ENCODE measurements around the gene MXD1.

MXD1 gene

GRCh38 chr2:69943843-69944525, 29.1 kb downstream of the MXD1 start:
- POLR2A ChIA-PET: no interaction called here
- H3K4me3 ChIP-seq (ENCODE audit: low read depth, low read length): no peak overlapping the region
- CTCF ChIA-PET: interaction anchor here (0.5 to 1.1 kb wide), 4 partner anchors 18 to 127 kb away, joined by 3 read pairs; no protein-coding TSS in a partner anchor
- H3K4me1 ChIP-seq (ENCODE audit: control insufficient read depth, insufficient read depth, low read length): no peaks in the 10 kb centered on the region
- peaks cover 5 to 22% of the 10 kb centered on the region in 2 experiments; a peak in 2 of 3 replicates for H3K36me3 ChIP-seq (ENCODE audit: control insufficient read depth in 2 of 2, insufficient read depth in 1 of 2, low read length in 2 of 2)
- H3K27ac ChIP-seq (ENCODE audit: extremely low read depth, low read depth, low read length): no peak overlapping the region
- H3K9me3 ChIP-seq (ENCODE audit: control insufficient read depth, insufficient read depth, low read depth, low read length): no peaks in the 10 kb centered on the region
- TF ChIP-seq PRDM6 (tag by site-specific recombination; IDR thresholded peaks at IDR 0.05): no peak
- no peak for TF ChIP-seq ZNF112 (tag by site-specific recombination; IDR thresholded peaks at IDR 0.05)
- TF ChIP-seq KLF8 (tag by site-specific recombination; IDR thresholded peaks at IDR 0.05): no peak
- TF ChIP-seq ZNF677 (tag by site-specific recombination; IDR thresholded peaks at IDR 0.05): no peak
- no peak for TF ChIP-seq ZNF114 (tag by site-specific recombination; IDR thresholded peaks at IDR 0.05)
- TF ChIP-seq TRIM28 (IDR thresholded peaks at IDR 0.05; ENCODE audit: borderline replicate concordance, low read length): no peak
- no peak for TF ChIP-seq ZNF148 (tag by site-specific recombination; IDR thresholded peaks at IDR 0.05; ENCODE audit: borderline replicate concordance)
- TF ChIP-seq ZBTB1 (tag by site-specific recombination; IDR thresholded peaks at IDR 0.05): no peak
- no peak for TF ChIP-seq SALL2 (tag by site-specific recombination; IDR thresholded peaks at IDR 0.05; ENCODE audit: borderline replicate concordance)
- no peak for TF ChIP-seq ZNF221 (tag by site-specific recombination; IDR thresholded peaks at IDR 0.05; ENCODE audit: borderline replicate concordance)
- TF ChIP-seq ZNF26 (tag by site-specific recombination; IDR thresholded peaks at IDR 0.05): no peak
- TF ChIP-seq ZNF16 (tag by site-specific recombination; IDR thresholded peaks at IDR 0.05; ENCODE audit: low read depth): no peak
- no peak for TF ChIP-seq ZNF398 (tag by site-specific recombination; IDR thresholded peaks at IDR 0.05)

- CTCF ChIA-PET: interaction anchor here (1.1 kb wide), 1 partner anchor 126 kb away, joined by 3 read pairs; no protein-coding TSS in a partner anchor
- no peak overlapping the region for H3K27ac ChIP-seq (ENCODE audit: extremely low read depth, low read depth, low read length)
- H3K9me3 ChIP-seq (ENCODE audit: control insufficient read depth, insufficient read depth, low read depth, low read length): no peaks in the 10 kb centered on the region
- TF ChIP-seq ZNF2 (tag by site-specific recombination; IDR thresholded peaks at IDR 0.05) (no peak), ELK4 (IDR thresholded peaks at IDR 0.05; ENCODE audit: borderline replicate concordance, low read depth, low read length) (no peak), ZNF394 (tag by site-specific recombination; IDR thresholded peaks at IDR 0.05; ENCODE audit: borderline replicate concordance) (no peak), ZNF280C (tag by site-specific recombination; IDR thresholded peaks at IDR 0.05) (no peak), ZNF529 (tag by site-specific recombination; IDR thresholded peaks at IDR 0.05; ENCODE audit: insufficient replicate concordance) (no peak), ZNF311 (tag by site-specific recombination; IDR thresholded peaks at IDR 0.05; ENCODE audit: borderline replicate concordance) (no peak), WT1 (tag by site-specific recombination; IDR thresholded peaks at IDR 0.05) (no peak), ZNF292 (tag by site-specific recombination; IDR thresholded peaks at IDR 0.05; ENCODE audit: borderline replicate concordance, low read depth) (no peak)
Observed at GRCh38 chr2:69944756-69945155, 29.8 kb downstream of the MXD1 start.

More at GRCh38 chr2:69944756-69945155, 29.8 kb downstream of the MXD1 start:
- H3K36me3 ChIP-seq (ENCODE audit: control insufficient read depth in 2 of 2, insufficient read depth in 1 of 2, low read length in 2 of 2): peaks cover 4 to 16% of the 10 kb centered on the region in 2 experiments; a peak in 2 of 3 replicates
- POLR2A ChIA-PET: no interaction called here
- H3K4me3 ChIP-seq (ENCODE audit: low read depth, low read length): no peak overlapping the region
- H3K4me1 ChIP-seq (ENCODE audit: control insufficient read depth, insufficient read depth, low read length): no peaks in the 10 kb centered on the region
